Activated CD4-positive, alpha-beta T cell treated with anti-CD3 and anti-CD28 coated beads, Interleukin-2, Interleukin-6, amounts not matched to agents 100 ng/mL and 50 ng/mL, durations not matched to agents 16 hours and 8 hours (primary cell): ENCODE measurements around the gene GRIFIN.

ENCODE experiments used
- DNase-seq: peaks from one replicate; pipeline ENCODE4 v3.0.0-alpha.2; 2020

GRIFIN gene, protein sequence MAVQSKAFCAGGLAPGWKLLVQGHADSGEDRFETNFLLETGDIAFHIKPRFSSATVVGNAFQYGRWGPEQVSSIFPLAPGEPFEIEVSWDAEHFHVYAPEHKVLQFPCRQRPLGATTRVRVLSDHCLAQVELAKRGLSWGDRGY

GRCh38 chr7:2476298-2476697 is at the start of gene GRIFIN:
TSS of gene GRIFIN (minus strand) at chr7:2476398. CDS start at chr7:2476383, 15 bp downstream.
- DNase-seq = no peak

DNA sequence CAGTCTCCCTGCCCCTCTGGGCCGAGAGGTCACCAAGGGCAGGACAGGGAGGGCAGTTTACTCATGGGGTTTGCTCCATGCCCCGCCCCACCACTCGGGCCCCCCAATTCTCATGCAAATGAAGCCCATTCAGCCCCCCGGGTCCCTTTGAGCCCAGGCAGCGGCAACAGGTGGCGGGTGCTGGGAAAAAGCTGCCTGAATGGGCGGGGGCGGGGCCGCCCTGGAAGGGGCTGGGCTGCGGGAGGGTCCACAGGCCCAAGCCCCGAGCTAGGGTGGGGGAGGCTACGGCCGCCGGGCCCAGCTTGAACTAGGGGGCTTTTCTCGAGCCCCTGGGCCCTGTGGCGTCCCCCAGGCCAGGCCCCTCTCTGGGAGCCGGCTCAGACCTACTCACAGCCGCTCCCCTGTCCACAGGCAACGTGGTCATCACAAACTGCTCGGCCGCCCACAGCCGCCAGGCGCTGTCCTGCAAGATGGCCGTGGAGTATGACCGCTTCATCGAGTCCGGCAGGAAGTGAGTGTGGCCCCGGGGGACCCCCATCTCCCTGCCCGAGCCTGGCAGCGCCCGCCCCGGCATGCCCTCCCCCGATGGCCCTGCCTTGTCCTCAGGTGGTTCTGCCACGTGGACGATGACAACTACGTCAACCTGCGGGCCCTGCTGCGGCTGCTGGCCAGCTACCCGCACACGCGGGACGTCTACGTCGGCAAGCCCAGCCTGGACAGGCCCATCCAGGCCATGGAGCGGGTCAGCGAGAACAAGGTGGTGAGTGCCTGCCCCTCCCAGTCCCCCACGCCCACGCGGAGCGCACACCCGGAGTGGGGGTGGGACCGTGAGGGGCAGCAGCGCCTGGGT is 48.8 kb upstream of the GRIFIN start:
- no peak for DNase-seq

DNA sequence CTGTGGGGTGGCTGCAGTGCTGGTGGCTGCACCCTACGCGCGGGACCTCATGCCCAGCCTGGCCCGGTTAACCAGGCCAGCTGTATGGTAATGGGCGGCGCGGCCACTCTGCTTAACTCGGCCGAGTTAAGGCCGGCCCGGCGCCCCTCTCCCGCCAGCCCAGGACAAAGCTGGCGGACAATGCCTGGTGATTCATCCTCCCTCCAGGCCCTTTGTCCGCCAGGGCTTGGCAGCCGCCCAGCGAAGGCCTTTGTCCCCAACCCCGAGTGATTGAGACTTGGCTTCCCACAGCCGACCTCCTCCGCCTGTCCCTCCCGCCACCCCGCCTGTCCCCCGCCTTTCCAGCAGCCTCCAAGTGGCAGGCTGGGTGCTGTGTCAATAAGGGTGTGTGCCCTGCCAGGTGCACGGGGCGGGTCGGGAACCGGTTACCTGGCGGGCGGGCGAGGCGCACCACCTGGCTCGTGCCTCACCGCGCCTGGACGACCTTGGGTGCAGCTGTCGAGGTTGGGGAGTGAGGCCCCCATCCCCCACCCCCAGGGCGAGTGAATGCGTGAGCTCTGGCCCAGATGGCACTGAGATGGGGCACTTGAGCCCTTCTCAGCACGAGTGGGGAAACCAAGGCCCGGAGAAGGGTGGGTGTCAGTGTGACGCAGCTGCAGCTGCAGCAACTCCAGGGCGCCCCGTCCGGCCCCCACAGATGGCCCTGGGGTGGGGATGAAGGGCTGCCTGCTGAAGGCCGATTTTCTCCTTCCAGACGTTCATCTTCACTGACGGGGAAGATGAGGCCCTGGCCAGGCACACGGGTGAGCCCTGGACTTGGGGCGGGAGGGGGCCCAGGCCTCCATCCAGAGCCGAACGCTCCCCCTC is 48.0 kb upstream of the GRIFIN start:
- DNase-seq = no peak

DNA sequence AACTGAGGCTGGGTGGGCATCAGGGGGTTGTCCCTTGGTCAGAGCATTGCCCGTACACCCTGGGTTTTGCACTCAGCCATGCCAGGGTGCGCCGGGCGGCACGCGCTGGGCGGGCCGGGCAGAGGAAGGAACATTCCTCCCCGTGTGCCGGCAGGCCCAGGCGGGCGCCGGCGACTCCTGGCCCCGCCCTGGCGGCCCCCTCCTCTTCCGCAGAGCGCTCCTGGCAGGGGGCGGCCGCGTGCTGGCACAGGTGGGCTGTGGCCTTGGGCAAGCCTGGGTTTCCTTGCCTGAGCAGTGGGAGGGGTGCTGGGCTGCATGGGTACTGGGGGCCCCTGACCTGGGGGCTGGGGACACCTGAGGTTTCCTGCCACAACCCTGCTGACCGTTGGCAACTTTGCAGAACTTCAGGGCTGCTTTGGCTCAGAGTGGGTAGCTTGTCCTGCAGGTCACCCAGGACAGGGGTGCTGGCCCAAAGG is 47.3 kb upstream of the GRIFIN start:
- DNase-seq = no peak

DNA sequence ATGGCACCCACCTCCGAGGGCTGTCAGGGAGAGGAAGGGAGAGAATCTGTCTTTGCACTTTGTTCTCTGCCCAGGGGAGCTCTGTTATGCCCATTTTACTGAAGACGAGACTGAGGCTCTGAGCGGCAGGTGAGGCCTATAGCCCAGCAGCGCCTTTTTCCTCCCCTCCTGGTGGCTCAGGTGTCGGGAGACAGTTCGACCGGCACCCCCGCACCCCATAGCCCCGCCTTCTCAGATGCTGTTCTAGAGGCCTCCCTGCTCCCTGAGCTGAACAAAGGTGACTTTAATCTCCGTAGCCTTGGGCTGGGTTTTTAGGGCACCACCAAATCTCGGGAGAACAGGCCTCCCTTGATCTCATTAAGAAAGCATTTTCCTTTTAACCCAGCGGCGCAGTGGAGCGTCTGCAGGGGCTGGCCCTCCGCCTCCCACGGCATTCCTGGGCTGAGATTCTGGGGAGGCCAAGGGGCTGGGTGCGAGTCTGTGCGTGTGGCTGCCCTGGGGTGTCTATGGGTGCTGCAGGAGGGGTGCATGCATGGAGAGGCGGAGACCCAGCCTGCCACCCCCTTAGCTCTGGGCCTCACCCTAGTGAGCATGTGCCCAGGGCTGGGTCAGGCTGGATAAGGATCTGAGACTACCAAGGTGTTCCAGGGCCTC is 46.7 kb upstream of the GRIFIN start:
- peak; percentile 57 for DNase-seq

DNA sequence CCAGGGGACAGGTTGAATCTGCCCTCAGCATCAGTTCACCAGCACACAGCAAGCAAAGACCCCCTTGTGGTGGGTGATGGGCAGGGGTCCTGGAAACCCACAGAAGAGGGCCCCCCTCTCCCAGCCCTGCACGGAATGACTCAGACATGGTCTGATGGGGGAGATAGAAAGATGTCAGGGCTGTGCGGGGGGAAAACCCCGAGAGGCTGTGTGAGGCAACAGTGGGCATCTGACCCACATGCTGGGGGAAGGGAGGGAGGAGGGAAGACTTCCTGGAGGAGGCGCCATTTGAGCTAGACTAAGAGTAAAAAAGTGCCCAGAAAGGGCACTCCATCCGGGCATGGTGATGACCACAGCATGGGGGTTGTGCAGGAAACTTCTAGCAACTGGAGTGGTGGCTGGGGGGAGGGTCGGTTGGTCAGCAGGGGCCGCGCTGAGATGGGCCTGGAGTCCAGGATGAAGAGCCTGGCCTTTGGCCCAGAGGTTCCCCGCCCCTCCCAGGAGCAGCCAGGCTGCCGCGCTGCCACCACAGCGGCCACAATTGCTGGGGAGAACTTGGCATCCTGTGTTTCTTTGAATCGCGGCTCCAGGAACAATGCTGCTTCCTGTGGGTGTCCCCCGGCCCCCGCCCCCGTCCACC is 45.9 kb upstream of the GRIFIN start:
- peak; percentile 93 for DNase-seq

DNA sequence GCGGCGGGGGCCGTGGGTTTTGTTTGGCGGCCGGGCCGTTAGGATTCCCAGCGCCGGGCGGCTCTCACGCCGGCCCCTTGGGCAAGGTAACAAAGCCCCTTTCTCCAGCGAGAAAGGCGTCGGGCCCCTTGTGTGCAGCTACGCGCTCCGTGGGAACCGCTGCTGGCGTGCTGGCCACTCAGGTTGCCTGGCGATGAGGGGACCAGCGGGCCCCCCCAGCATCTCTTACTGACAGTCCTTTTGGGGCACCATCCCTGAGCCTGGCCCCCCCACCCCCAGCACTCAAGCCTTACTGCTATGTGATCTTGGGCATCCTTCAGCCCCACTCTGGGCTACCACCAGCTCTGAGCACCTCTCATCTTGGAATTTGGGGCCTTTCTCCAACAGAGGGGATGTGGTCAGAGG is 45.1 kb upstream of the GRIFIN start:
- peak; percentile 55 for DNase-seq

- peak; percentile 40 for DNase-seq
Observed at GRCh38 chr7:2520761-2521290, 44.6 kb upstream of the GRIFIN start.

- peak; percentile 47 for DNase-seq
Observed at GRCh38 chr7:2520131-2520760, 44.0 kb upstream of the GRIFIN start.

GRCh38 chr7:2519119-2519930 is 43.1 kb upstream of the GRIFIN start, which contains the start of gene LFNG:
TSS of gene LFNG (plus strand) at chr7:2519774. CDS start at chr7:2519862, 88 bp downstream.
- peak; percentile 93 for DNase-seq

DNA sequence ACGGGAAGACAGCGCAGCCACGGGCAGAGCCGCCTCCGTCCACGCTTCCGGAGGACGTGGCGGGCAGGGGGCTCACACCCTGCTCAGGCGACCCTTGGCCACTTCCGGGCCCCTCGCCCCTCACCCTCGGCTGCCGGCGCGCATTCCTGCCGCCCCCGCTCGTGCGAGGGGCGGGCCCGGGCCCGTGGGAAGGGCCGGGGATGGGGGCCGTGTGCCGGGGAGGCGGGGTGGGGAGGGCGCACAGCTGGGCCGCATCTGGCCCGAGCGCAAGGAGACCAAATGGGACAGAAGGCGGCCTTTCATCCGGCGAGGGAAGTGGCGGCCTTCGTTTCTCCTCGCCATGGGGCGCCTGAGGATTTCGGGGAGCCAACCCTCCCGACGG is 42.5 kb upstream of the GRIFIN start:
- no peak for DNase-seq

- no peak for DNase-seq
Observed at GRCh38 chr7:2517678-2518507, 41.7 kb upstream of the GRIFIN start.

- no peak for DNase-seq
Observed at GRCh38 chr7:2517026-2517425, 40.8 kb upstream of the GRIFIN start.

GRCh38 chr7:2516194-2516555 is 40.0 kb upstream of the GRIFIN start:
- DNase-seq = no peak

GRCh38 chr7:2515424-2516193 is 39.4 kb upstream of the GRIFIN start:
- DNase-seq = no peak

- DNase-seq = no peak
Observed at GRCh38 chr7:2514473-2515423, 38.5 kb upstream of the GRIFIN start.

- no peak for DNase-seq
Observed at GRCh38 chr7:2513702-2514101, 37.5 kb upstream of the GRIFIN start.

DNA sequence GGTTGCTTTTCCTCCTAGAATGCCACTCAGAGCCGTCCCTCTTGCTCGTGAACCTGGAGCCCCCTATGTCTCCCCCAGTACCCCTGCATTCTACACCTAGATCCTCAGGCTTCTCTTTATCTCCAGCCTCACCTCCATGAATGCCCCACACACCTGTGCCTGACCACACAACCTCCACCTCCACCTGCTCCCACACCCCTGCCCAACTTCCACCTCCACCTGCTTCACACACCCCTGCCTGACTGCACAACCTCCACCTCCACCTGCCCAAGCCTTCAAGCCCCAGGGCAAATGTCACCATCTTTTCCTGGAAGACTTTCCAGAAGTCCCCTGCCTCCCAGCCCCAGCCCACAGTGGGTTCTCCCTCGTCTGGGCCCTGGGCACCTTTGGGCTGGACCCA is 36.5 kb upstream of the GRIFIN start:
- no peak for DNase-seq
